ENCODE measurements around the gene STAC2.

STAC2 gene

GRCh38 chr17:39165841-39166349 is 59.9 kb downstream of the STAC2 start, which contains the start of gene ARL5C:
Gene ARL5C, minus strand, starts transcription at chr17:39166161. Its CDS starts 401 bp downstream, at chr17:39165760.
- Histone ChIP-seq H3K9me3 (ENCODE audit: control insufficient read depth, low read depth, low read length) (no peaks in the 10 kb centered on the region), H3K9ac (ENCODE audit: low read length) (peak within 1 kb of the TSS; percentile 18), H3K4me3 (ENCODE audit: low read length) (peak within 1 kb of the TSS; percentile 74), H3K36me3 (ENCODE audit: control insufficient read depth, low read depth, low read length) (no peaks in the 10 kb centered on the region), H3K27ac (ENCODE audit: low read length) (no peak within 1 kb of the TSS), H3K4me1 (ENCODE audit: control insufficient read depth, low read depth, low read length) (no peaks in the 10 kb centered on the region), H3K27me3 (ENCODE audit: control insufficient read depth, insufficient read depth, low read length) (peaks cover 34% of the 10 kb centered on the region)

- Histone ChIP-seq H3K4me3 (ENCODE audit: low read length) (peak overlapping the region; percentile 74), H3K27ac (ENCODE audit: low read length) (no peak overlapping the region), H3K36me3 (ENCODE audit: control insufficient read depth, low read depth, low read length) (no peaks in the 10 kb centered on the region), H3K9ac (ENCODE audit: low read length) (peak overlapping the region; percentile 18), H3K4me1 (ENCODE audit: control insufficient read depth, low read depth, low read length) (no peaks in the 10 kb centered on the region), H3K27me3 (ENCODE audit: control insufficient read depth, insufficient read depth, low read length) (peaks cover 34% of the 10 kb centered on the region), H3K9me3 (ENCODE audit: control insufficient read depth, low read depth, low read length) (no peaks in the 10 kb centered on the region)
Observed at GRCh38 chr17:39165178-39165840, 60.4 kb downstream of the STAC2 start.

GRCh38 chr17:39164675-39165143 is 61.0 kb downstream of the STAC2 start:
- Histone ChIP-seq H3K27me3 (ENCODE audit: control insufficient read depth, insufficient read depth, low read length) (peaks cover 34% of the 10 kb centered on the region), H3K27ac (ENCODE audit: low read length) (no peak overlapping the region), H3K9me3 (ENCODE audit: control insufficient read depth, low read depth, low read length) (no peaks in the 10 kb centered on the region), H3K4me3 (ENCODE audit: low read length) (peak overlapping the region; percentile 74), H3K9ac (ENCODE audit: low read length) (peak overlapping the region; percentile 18), H3K4me1 (ENCODE audit: control insufficient read depth, low read depth, low read length) (no peaks in the 10 kb centered on the region), H3K36me3 (ENCODE audit: control insufficient read depth, low read depth, low read length) (no peaks in the 10 kb centered on the region)

GRCh38 chr17:39161962-39162361 is 63.8 kb downstream of the STAC2 start:
- H3K4me3 ChIP-seq (ENCODE audit: low read length) = no peak overlapping the region
- no peaks in the 10 kb centered on the region for H3K4me1 ChIP-seq (ENCODE audit: control insufficient read depth, low read depth, low read length)
- H3K9ac ChIP-seq (ENCODE audit: low read length) = no peak overlapping the region
- H3K27me3 ChIP-seq (ENCODE audit: control insufficient read depth, insufficient read depth, low read length) = peaks cover 22% of the 10 kb centered on the region
- no peaks in the 10 kb centered on the region for H3K9me3 ChIP-seq (ENCODE audit: control insufficient read depth, low read depth, low read length)
- H3K36me3 ChIP-seq (ENCODE audit: control insufficient read depth, low read depth, low read length) = no peaks in the 10 kb centered on the region
- H3K27ac ChIP-seq (ENCODE audit: low read length) = no peak overlapping the region
